ENCODE results near the gene TAF11L9.
"Not testable (repeated sequence)": the region's sequence is repeated elsewhere in the genome, so short reads cannot be mapped to it uniquely, and the experiment has no call there.

TAF11L9 gene

GRCh38 chr5:17594255-17594654 is at the start of gene TAF11L9:
Gene TAF11L9, minus strand, starts transcription at chr5:17594394.
- not testable (repeated sequence) for DNase-seq

GRCh38 chr5:17634160-17634559 is 40.0 kb upstream of the TAF11L9 start, which contains the start of gene TAF11L14:
Gene TAF11L14, plus strand, starts transcription at chr5:17634460.
- DNase-seq, result no peak

- DNase-seq, result not testable (repeated sequence)
Observed at GRCh38 chr5:17631788-17632187, 37.6 kb upstream of the TAF11L9 start, which contains the start of gene TAF11L13. Gene TAF11L13, plus strand, starts transcription at chr5:17632088.

GRCh38 chr5:17625686-17626085 is 31.5 kb upstream of the TAF11L9 start:
- no peak for DNase-seq

- DNase-seq, result no peak
Observed at GRCh38 chr5:17620627-17621026, 26.4 kb upstream of the TAF11L9 start.

GRCh38 chr5:17619354-17619753 is 25.2 kb upstream of the TAF11L9 start:
- no peak for DNase-seq

GRCh38 chr5:17614872-17615605 is 20.8 kb upstream of the TAF11L9 start:
- DNase-seq, result no peak

GRCh38 chr5:17610092-17610491 is 15.9 kb upstream of the TAF11L9 start, which contains the start of gene TAF11L12:
Gene TAF11L12, plus strand, starts transcription at chr5:17610392.
- DNase-seq, result not testable (repeated sequence)

GRCh38 chr5:17607461-17607860 is 13.3 kb upstream of the TAF11L9 start:
- DNase-seq, result not testable (repeated sequence)

GRCh38 chr5:17604951-17605350 is 10.8 kb upstream of the TAF11L9 start:
- no peak for DNase-seq

GRCh38 chr5:17603880-17604279 is 9.7 kb upstream of the TAF11L9 start, which contains the start of gene TAF11L11:
Gene TAF11L11, plus strand, starts transcription at chr5:17604183.
- DNase-seq, result not testable (repeated sequence)

- not testable (repeated sequence) for DNase-seq
Observed at GRCh38 chr5:17597728-17598127, 3.5 kb upstream of the TAF11L9 start, which contains the start of gene TAF11L10. Gene TAF11L10, minus strand, starts transcription at chr5:17597828.

- not testable (repeated sequence) for DNase-seq
Observed at GRCh38 chr5:17590860-17591259, 3.3 kb downstream of the TAF11L9 start, which contains the start of gene TAF11L8. Gene TAF11L8, minus strand, starts transcription at chr5:17590960.

GRCh38 chr5:17585658-17586057 is 8.5 kb downstream of the TAF11L9 start, which contains the start of gene TAF11L7:
Gene TAF11L7, minus strand, starts transcription at chr5:17585758.
- not testable (repeated sequence) for DNase-seq
